ENCODE results near the gene MRPL43. TPM values are rescaled to one million over a fixed set of nuclear protein-coding genes. Genes with fewer than 3 reads are reported as not detected.
"Not testable (repeated sequence)": the region's sequence is repeated elsewhere in the genome, so short reads cannot be mapped to it uniquely, and the experiment has no call there.

Gene MRPL43
- total RNA-seq, 1 donor from 2014 or later: 70.2 TPM

DNA sequence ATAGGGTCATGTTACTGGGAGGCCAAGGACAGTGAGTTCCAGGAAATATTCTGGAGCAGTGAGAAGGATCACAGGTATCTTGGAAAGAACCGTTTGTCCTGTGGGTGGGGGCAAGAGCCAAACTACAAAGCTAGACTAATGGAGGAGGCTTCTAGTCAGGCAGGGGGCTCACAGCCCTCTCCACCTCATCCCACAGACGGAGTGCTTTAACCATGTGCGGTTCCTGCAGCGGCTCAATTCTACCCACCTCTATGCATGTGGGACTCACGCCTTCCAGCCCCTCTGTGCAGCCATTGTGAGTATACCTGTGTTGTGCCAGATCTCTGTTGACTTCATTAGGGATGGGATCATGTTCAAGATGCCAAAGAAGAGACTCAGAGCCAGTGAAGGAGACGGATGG, 9.9 kb downstream of the MRPL43 start:
- H3K27ac Mint-ChIP-seq: no peak overlapping the region

DNA sequence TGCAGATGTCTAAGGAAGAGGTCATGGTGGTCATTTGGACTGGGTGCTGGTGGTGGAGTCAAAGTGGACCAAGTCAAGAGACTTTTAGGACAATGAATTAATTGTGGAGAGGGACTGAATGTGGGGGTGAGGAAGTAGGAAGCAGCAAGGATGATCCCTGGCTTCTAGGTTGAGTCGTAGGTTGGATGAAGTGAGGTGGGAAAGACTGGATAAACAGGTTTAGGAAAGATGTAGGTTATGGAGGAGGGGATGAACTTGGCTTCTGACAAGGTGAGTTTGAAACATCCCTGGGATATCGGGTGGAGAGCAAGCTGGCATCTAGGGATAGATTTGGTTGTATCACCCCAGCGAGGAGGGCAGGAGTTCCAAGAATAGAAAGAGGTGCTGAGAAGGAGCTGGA, 10.4 kb downstream of the MRPL43 start:
- Mint-ChIP-seq H3K27ac (no peak overlapping the region), H3K36me3 (peaks cover 17% of the 10 kb centered on the region), H3K27me3 (ENCODE audit: low read depth) (no peaks in the 10 kb centered on the region), H3K9me3 (no peaks in the 10 kb centered on the region), H3K4me3 (no peak overlapping the region), H3K4me1 (peaks cover 5% of the 10 kb centered on the region)
- DNase-seq (ENCODE audit: low spot score in 2 of 2, unreplicated experiment in 2 of 2): no peak
- TF ChIP-seq, protein P1, sequence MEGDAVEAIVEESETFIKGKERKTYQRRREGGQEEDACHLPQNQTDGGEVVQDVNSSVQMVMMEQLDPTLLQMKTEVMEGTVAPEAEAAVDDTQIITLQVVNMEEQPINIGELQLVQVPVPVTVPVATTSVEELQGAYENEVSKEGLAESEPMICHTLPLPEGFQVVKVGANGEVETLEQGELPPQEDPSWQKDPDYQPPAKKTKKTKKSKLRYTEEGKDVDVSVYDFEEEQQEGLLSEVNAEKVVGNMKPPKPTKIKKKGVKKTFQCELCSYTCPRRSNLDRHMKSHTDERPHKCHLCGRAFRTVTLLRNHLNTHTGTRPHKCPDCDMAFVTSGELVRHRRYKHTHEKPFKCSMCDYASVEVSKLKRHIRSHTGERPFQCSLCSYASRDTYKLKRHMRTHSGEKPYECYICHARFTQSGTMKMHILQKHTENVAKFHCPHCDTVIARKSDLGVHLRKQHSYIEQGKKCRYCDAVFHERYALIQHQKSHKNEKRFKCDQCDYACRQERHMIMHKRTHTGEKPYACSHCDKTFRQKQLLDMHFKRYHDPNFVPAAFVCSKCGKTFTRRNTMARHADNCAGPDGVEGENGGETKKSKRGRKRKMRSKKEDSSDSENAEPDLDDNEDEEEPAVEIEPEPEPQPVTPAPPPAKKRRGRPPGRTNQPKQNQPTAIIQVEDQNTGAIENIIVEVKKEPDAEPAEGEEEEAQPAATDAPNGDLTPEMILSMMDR (IDR thresholded peaks at IDR 0.05; ENCODE audit: unreplicated experiment): no peak

More for the DNA sequence above, 9.9 kb downstream of the MRPL43 start:
- Mint-ChIP-seq H3K4me3 (no peak overlapping the region), H3K27me3 (ENCODE audit: low read depth) (no peaks in the 10 kb centered on the region), H3K36me3 (peaks cover 17% of the 10 kb centered on the region), H3K4me1 (peaks cover 5% of the 10 kb centered on the region), H3K9me3 (no peaks in the 10 kb centered on the region)
- peak in 1 of 2 experiments; percentile 21 for DNase-seq (ENCODE audit: low spot score in 2 of 2, unreplicated experiment in 2 of 2)
- TF ChIP-seq, protein P1 (IDR thresholded peaks at IDR 0.05; ENCODE audit: unreplicated experiment): no peak

DNA sequence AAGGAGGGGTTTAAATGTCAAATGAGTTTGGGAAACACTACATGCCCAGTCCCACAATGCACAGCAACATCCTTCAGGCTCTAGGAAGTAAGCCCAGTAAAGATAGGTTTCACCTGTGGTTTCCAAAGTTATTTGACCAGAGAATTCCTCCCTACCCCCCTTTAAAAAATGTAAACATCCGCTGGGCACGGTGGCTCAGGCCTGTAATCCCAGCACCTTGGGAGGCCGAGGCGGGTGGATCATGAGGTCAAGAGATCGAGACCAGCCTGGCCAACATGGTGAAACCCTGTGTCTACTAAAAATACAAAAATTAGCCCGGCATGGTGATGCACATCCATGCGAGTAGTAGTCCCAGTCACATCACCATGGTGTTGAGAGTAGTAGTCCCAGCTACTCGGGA, 11.9 kb downstream of the MRPL43 start:
- peaks cover 11% of the 10 kb centered on the region for H3K4me1 Mint-ChIP-seq
- not testable (repeated sequence) for H3K4me3 Mint-ChIP-seq

DNA sequence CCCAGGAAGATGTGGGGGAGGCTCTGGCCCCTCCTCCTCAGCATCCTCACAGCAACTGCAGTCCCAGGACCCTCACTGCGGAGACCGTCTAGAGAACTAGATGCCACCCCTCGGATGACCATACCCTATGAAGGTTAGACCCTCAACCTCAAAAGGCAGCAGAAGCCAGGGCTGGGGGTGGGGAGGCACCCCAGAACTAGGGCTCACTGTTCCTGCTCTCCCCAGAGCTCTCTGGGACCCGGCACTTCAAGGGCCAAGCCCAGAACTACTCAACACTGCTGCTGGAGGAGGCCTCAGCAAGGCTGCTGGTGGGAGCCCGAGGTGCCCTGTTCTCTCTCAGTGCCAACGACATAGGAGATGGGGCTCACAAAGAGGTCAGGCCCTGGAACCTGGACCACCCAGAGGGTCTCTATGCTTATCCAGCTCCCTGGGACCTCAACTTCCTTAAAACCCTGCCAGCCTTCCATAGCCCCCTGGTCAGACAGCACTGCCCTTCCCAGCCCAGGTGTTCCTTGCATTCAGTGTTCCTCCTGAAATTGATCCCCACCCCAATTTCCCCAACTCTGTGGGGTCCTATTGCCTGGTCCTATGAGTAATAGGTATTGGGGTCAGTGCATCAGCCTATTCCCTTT, 14.3 kb downstream of the MRPL43 start:
- Mint-ChIP-seq H3K4me3 (no peak overlapping the region), H3K4me1 (peaks cover 18% of the 10 kb centered on the region), H3K27ac (no peak overlapping the region), H3K36me3 (no peaks in the 10 kb centered on the region), H3K27me3 (ENCODE audit: low read depth) (no peaks in the 10 kb centered on the region), H3K9me3 (no peaks in the 10 kb centered on the region)
- TF ChIP-seq, protein P1 (IDR thresholded peaks at IDR 0.05; ENCODE audit: unreplicated experiment): no peak
- peak in 1 of 2 experiments; percentile 29 for DNase-seq (ENCODE audit: low spot score in 2 of 2, unreplicated experiment in 2 of 2)

More for the DNA sequence above, 11.9 kb downstream of the MRPL43 start:
- not testable (repeated sequence) for H3K27me3 Mint-ChIP-seq (ENCODE audit: low read depth); H3K27ac Mint-ChIP-seq; H3K36me3 Mint-ChIP-seq; H3K9me3 Mint-ChIP-seq
- DNase-seq (ENCODE audit: low spot score in 2 of 2, unreplicated experiment in 2 of 2): peak in 1 of 2 experiments; percentile 6

DNA sequence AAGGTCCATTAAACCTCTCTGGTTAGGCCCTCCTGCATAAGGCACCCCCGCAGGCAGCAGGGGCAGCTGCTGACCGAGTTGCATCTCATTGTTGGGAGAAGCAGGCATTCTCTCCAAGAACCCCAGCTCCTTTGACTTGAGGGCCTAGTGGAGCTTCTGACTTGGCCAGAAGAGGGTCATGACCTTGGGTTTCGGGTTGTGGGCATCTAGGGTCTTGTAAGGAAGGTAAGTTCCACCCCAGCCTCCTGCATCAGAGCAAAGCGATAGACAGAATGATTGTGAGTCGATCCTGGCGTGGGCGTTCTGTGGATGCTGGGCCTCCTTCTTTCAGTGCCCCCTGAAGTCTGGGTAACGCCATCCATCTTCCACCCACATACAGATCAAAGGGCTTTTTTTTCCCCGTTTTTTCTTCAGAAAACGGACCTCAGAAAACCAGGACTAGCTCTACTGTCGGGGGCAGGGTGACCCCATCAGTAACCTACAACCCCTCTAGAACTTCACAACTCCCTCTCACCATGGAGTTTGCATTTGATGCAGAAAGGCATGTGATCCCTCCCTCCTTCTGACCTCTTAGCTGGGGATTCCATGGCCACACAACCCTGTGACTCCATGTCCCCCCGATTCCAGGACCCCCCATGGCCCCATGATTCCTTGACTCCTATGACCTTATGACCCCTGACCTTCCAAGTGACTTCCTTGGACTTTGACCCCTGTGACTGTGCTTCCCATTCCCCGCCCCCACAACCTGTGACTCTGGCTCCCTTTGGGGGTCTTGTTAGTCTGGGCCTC, 15.0 kb downstream of the MRPL43 start:
- TF ChIP-seq, protein P1 (IDR thresholded peaks at IDR 0.05; ENCODE audit: unreplicated experiment): no peak
- Mint-ChIP-seq H3K27me3 (ENCODE audit: low read depth) (no peaks in the 10 kb centered on the region), H3K4me1 (peaks cover 18% of the 10 kb centered on the region), H3K36me3 (no peaks in the 10 kb centered on the region), H3K9me3 (no peaks in the 10 kb centered on the region), H3K4me3 (no peak overlapping the region), H3K27ac (no peak overlapping the region)
- DNase-seq (ENCODE audit: low spot score in 2 of 2, unreplicated experiment in 2 of 2): peak in 1 of 2 experiments; percentile 34

Measured in mesothelial cell of epicardium (in vitro differentiated cells).